GM10847 (cell line): ENCODE results near the gene ATF7IP.

Experiments used
- POLR2A ChIP-seq: IDR thresholded peaks from 2 replicates; pipeline ENCODE4 v1.6.1; 2011; ENCODE audit not compliant: insufficient read length; ENCODE audit errors: extremely low read depth

ATF7IP gene

DNA sequence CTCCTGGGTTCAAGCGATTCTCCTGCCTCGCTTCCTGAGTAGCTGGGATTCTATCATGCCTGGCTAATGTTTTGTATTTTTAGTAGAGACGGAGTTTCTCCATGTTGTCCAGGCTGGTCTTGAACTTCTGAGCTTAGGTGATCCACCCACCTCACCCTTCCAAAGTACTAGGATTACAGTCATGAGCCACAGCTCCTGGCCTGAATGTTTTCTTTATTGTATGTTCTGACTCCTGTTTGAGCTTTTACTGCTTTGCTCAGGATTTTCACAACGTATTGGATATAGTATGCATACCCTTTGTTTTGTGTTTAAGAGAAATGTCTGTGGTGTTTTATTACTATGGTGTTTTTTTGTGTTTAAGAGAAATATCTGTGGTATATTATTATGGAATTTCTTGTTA is 37.2 kb downstream of the ATF7IP start:
- TF ChIP-seq POLR2A: no peak

- TF ChIP-seq POLR2A: no peak
Measured at GRCh38 chr12:14403293-14403692, 37.8 kb downstream of the ATF7IP start.

DNA sequence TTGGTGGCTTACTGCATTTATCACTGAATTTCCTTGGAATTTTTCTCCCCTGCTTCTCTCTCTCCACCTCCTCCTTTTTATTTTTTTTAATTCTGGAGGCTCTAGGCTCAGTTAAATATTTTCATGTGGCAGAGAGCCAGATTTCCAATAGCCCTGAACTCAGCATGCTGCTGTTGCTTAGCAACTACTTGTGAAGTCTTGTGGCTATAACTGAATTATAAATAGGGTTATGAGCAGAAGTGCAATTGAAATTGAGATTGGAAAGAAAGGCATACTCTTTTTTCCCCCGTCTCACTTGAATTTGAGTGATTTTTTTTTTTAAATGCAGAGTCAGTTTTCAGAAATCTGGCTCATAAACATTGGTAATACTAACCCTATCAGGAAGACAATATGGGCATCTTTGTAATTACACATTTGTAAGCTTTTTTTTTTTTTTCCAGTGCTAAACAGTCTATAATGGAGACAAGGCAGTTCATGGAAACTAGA is 38.3 kb downstream of the ATF7IP start:
- no peak for TF ChIP-seq POLR2A

GRCh38 chr12:14408208-14408607 is 42.7 kb downstream of the ATF7IP start:
- no peak for TF ChIP-seq POLR2A

DNA sequence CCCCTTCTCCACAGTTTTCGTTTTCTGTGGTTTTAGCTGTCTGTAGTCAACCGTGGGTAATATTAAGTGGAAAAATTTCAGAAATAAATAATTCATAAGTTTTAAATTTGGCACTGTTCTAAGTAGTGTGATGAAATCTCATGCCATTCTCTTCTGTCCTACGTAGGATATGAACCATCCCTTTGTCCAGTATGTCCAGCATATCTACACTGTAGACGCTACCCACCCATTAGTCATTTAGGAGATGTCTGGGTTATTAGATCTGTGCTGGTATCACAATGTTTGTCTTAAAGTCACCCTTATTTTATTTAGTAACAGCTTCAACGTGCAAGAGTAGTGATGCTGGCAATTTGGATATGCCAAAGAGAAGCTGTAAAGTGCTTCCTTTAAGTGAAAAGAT is 44.7 kb downstream of the ATF7IP start:
- no peak for TF ChIP-seq POLR2A

DNA sequence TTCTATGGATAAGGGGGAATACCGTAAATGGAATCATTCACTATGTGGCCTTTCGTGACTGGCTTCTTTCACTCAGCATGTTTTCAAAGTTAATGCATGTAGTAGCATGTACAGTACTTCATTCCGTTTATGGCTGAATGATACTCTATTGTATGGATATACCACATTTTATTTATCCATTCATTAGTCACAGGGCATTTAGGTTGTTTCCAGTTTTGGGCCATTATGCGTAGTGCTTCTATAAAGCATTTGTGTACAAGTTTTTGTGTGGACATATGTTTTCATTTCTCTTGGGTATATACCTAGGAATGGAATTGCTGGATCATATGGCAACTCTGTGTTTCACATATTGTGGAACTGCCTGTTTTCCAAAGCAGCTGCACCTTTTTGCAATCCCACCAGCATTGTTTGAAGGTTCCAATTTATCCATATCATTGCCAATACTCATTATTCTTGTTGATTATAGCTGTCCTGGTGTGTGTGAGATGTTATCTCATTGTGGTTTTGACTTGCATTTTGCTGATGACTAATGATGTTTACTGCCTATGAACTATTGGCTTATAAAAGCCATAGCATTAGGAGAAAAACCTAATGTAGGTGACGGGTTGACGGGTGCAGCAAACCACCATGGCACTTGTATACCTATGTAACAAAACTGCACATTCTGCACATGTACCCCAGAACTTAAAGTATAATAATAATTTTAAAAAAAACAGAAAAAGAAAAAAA is 45.5 kb downstream of the ATF7IP start:
- TF ChIP-seq POLR2A: no peak

DNA sequence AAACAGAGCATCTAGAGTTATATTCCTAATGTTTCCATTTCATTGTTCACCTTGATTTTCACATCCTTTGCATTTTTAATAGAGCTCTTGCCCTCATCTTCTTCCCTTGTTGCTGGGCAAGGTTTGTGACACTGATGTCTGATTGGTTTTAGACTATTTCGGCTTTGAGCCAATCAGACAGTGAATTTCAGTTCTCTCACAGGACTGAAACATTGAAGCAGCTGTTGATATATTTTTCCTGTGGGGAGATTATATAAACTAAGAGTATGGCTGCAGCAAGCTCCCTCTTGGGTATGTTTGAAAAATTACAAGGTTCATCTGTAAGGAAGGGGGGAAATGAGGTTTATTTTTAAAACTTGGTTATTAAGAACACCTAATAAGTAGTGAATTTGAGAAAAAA is 51.2 kb downstream of the ATF7IP start:
- no peak for TF ChIP-seq POLR2A

DNA sequence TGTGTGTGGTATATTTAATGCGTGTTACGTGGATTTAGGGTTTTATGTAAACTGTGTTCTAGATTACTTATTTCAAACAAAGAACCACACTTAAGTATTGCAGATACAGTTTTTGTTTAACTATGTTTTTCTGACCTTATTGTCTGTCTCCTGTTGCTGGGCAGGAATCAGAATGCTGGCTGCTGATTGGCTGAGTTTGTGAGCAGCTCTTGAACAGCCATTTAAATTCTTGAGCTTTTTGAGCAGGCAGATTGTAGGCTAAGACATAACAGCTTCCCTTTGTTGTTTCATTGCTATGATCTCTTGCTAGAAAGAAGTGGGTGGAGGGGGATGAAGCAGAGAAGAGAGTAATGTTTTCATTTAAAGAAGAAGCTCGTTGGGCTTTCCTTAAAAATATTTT is 52.2 kb downstream of the ATF7IP start:
- TF ChIP-seq POLR2A: no peak

GRCh38 chr12:14418451-14418890 is 53.0 kb downstream of the ATF7IP start:
- TF ChIP-seq POLR2A: no peak

GRCh38 chr12:14422516-14423230 is 57.2 kb downstream of the ATF7IP start:
- TF ChIP-seq POLR2A: no peak

GRCh38 chr12:14424545-14424944 is 59.1 kb downstream of the ATF7IP start:
- no peak for TF ChIP-seq POLR2A

DNA sequence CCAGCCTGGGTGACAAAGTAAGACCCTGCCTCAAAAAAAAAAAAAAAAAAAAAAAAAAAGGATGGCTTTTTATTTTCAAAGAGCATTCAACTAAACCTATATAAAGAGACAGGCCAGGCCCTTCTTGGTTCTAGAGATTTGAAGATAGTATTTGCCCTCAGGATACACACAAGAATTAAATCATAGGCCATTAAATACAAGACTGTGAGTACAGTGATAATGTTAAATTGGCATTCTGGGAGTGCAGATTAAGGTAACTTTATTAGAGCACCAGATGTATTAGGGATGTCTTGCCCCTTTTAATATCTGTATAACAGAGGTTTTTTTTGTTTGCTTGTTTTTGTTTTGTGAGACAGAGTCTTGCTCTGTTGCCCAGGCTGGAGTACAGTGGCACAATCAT is 61.3 kb downstream of the ATF7IP start:
- TF ChIP-seq POLR2A: no peak

GRCh38 chr12:14427929-14428328 is 62.4 kb downstream of the ATF7IP start:
- TF ChIP-seq POLR2A: no peak

GRCh38 chr12:14430394-14430986 is 65.0 kb downstream of the ATF7IP start:
- TF ChIP-seq POLR2A: no peak

- no peak for TF ChIP-seq POLR2A
Measured at GRCh38 chr12:14431975-14432374, 66.5 kb downstream of the ATF7IP start.

- no peak for TF ChIP-seq POLR2A
Measured at GRCh38 chr12:14435627-14436026, 70.1 kb downstream of the ATF7IP start.

DNA sequence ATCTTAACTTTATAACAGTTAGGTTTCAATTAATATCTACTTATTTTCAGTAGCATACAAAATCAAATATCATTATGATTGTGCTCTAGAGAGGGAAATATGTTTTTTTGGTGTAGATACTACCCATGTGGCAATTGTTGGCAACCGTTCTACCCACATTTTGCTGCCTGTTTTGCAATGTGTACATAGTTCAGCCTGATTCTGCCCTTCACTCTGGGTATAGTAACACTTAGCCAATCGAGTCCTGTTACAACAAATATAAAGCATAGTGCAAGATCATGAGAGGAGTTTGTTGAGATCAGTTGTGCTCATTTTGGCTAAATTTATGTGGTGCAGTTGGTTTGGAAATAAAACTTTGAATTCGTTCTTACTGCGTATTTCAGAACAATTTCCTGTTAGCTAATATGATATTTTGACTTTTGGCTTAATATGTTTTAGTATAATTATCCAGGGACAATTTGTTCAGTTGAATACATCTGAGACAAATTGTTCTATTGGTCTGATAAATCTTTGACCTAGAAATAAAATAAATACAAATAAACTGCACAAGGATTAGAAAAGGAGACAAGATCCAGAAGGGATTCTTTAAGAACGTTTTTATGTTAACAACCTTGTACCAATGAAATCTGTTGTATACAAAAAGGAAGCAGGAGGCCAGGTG is 76.9 kb downstream of the ATF7IP start:
- no peak for TF ChIP-seq POLR2A
